Activated CD8-positive, alpha-beta memory T cell treated with anti-CD3 and anti-CD28 coated beads for 36 hours (primary cell): ENCODE results near the gene RHEX. TPM values are rescaled to one million over a fixed set of nuclear protein-coding genes. Genes with fewer than 3 reads are reported as not detected.

Source experiments
- CTCF ChIA-PET: fragments of 350-600 bp; sonication (Branson Sonifier 250); formaldehyde crosslinking; loops from one replicate; lab custom pipeline; 2021; ENCODE audit warnings: antibody characterized with exemption; lab: Charles Lee
- POLR2A ChIA-PET: fragments of 350-600 bp; sonication (Branson Sonifier 250); formaldehyde crosslinking; loops from one replicate; lab custom pipeline; 2021; ENCODE audit warnings: antibody characterized with exemption; lab: Charles Lee
- total RNA-seq, 2 experiments: library from RNA; stranded (reverse); gene quantifications; one replicate each; pipeline ENCODE4 v1.2.3, GENCODE V29; 2021

The RHEX gene
- total RNA-seq, 2 experiments from 2014 or later, result not detected

DNA sequence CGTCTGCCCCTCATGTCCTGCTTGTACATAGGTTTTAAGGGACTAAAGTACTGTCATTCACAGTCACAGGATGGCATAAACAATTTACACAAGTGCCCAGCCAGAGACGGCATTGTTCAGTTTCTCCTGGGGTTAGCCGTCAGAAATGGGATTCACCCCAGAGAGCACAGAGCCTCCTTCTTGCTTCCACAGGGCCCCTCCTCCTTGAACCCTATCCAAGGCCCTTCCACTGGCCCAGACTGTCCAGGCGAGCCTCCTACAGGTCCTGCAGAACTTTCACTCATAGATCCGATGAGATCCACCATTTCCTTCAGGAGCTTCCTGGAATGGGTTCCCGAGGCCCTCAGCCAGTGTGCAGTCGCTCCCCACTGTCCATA, 54.2 kb downstream of the RHEX start:
- ChIA-PET CTCF (interaction anchor here (0.5 to 3.4 kb wide), 9 partner anchors 8 to 326 kb away, joined by 3 to 33 read pairs (median 3); no protein-coding TSS in a partner anchor), POLR2A (no interaction called here)

DNA sequence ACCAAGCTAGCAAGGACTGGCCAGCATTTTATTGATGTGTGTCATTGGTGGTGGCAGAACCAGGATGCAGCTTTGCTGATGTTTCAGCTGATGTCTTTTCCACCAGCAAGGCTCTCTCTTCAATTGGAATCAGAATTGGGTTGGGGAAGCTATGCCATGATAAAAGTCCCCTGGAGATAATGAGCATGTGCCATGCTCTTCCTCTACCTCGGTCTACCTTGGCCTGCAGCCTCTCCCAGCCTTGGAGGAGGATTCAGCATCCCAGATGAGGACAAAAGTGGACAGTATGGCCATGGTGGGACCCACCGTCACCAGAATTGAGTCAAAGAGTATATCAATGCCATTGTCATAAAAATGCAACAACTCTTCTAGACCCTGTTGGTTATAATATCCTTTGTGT, 55.7 kb downstream of the RHEX start:
- POLR2A ChIA-PET, result no interaction called here
- CTCF ChIA-PET, result interaction anchor here (1.0 kb wide), 1 partner anchor 78 kb away, joined by 6 read pairs; no protein-coding TSS in a partner anchor

DNA sequence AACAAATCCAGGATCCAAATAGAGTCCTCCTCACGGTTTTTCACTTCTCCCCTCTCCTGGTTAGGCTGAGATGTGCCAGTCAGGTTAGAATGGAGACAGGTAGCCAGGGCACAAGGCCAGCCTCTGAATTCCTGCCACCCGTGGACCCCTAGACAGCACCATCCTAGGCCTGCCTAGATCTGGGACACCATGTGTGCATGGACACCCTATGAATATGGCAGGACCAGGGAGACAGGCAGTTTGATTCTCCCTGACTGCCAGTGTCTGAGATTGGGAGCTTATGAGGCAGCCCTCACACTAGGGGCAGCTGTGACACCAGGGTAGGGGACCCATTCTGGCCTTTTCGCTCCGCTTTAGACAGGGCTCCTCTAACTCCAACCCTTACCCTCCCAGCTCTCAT, 56.7 kb downstream of the RHEX start:
- ChIA-PET CTCF (no interaction called here), POLR2A (no interaction called here)

DNA sequence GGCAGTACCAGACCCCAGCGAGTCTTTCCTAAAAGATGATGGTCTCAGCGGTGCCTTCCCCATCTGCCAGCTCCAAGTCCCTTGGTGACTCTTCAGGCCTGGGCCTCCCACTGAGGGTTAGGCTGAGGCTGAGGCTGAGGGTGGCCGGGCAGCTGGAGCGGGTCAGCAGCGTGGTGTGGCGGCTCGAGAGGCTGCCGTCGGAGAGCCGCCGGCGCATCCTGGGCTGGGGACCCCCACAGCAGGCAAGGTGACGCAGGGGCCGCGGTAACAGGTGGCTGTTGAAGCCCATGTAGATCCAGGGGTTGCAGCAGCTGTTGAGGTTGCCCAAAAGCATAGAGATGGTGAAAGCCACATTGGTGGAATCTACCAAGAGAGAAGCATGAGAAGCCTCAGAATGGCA, 57.2 kb downstream of the RHEX start:
- ChIA-PET CTCF (no interaction called here), POLR2A (no interaction called here)

DNA sequence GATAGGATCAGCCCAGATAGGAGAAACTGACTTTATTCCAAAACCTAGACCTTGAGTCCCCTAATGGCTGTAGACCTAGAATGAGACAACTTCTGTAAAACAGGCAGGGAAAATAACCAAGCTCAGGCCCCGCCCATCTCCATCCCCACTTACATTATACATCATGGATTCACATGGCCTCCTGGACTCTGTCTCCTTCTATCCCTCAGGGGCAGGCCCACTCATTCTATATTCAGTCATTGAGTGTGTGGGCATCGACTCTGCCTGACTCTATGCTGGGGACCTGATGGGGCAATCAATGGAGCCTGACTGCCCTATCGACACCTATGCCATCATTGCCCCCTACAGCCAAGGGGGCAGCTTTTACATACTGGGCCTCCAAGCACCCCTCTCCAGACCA, 57.8 kb downstream of the RHEX start:
- CTCF ChIA-PET, result no interaction called here
- POLR2A ChIA-PET, result no interaction called here

DNA sequence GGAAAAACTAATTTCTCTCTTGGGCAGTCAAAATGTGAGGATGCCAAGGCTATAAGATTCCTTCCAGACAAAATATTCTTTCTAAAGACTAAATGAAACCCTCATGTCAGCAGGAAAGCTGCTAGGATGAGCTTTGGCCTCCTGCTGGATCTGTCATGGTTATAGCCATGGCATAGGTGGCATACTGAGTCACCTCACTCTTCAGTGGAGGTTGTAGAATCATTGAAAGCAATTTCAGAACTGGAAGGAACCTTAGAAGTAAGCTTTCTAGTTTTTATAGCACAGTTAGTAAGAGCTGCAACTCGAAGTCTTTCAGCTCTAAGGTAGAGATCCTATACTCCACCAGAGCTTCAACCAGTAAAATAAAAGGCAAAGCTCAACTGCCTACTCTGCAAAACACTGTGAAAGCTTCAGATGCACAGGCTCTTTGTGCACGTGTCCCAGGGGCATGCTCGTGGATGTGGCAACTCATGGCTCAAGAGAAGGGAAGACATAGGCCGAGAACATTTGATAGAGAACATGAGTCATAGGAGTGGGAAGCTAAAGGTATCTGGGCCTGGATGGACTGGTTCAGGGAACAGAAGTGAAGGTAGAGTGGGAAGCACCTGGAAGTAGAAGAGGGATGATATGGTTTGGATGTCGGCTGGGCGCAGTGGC, 58.4 kb downstream of the RHEX start:
- CTCF ChIA-PET, result no interaction called here

DNA sequence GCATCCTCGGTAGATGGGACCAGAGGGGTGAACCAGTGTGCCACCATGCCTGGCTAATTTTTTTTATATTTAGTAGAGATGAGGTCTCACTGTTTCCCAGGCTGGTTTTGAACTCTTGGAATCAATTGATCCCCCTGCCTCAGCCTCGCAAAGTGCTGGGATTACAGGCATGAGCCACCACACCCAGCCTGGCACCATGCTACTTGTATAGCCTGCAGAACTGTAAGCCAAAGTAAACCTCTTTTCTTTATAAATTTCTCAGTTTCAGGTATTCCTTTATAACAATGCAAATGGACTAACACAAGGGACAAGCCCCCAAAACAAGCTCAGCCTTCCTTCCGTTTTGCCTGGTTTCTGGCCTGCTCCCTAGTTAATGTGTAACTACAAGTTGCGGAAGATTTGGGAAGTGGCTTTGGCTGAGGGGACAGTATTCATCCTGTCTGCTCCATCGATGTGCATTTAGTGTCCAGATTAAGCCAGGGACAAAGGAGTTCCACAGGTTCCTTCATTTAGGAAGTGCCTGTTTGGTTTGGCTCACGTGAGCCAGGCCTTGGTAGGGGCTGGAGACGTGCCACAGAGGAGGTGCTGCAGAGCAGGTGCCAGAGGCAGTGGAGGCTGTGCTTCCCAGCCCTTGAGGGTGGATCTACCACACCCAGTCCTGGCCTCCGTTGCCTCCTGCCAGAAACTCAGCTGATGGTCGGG, 59.8 kb downstream of the RHEX start:
- ChIA-PET CTCF (no interaction called here), POLR2A (no interaction called here)

More for the DNA sequence above, 58.4 kb downstream of the RHEX start:
- POLR2A ChIA-PET, result interaction anchor here (0.6 kb wide), 1 partner anchor 793 kb away, joined by 3 read pairs; no protein-coding TSS in a partner anchor

DNA sequence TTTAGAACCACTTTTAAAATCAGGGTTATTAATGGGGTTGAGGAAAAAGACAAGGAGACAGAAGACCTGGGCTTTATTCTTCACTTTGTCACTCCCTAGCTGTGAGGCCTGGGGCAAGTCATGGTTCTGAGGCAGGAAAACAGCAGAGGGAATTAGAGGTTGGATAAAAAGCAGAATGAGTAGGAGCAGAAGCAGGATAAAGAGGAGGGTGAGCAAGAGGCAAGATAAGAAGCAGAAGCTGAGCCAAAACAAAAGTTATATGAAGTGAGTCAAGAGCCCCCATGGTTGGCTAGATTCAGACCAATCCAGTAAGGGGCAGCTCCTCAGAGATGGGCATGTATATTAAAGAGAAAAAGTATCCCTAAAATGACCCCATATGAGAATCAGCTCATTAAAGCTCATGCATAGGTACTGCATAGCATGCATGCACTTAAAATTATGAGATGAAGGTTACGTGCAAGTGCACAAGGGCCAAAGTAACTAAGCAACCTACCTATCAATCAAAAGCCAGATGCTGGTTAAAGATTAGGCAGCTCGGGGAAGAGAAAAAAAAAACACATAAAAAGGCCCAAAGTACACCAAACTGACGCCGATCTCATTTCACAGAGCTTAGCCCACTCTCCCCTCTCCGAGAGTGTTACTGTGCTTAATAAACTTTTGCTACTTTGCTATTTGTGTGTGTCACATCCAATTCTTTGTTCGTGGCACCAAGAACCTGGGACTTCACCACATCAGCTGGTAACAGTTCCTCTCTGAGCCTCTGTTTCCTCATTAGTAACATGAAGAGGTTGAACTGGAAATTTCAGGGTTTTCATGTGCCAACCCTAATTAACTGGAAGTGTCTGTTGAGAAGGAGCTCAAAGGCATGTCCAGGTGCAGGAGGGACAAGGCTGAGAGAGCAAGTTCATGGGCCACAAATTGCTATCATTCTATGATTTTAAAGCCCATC, 62.0 kb downstream of the RHEX start:
- ChIA-PET POLR2A (no interaction called here), CTCF (interaction anchor here (0.7 to 1.4 kb wide), 4 partner anchors 9 to 138 kb away, joined by 3 to 5 read pairs (median 4); no protein-coding TSS in a partner anchor)

DNA sequence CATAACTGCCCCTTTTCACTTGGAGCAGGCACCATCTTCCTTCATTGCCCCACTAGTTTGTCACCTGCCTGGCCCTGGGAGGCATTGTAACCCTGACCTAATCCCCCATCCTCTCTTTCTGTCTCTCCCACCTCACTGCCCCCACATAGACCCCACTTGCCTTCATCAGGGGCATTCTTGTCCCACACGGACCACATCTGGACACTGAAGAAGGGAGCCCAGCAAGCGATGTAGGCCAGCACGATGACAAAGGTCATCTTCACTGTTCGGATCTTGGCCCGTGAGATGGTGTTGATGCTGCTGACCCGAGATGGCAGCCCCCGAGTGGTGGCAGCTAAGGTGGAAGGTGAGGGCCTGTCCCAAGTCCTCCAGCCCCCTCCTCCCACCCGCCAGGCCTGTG, 62.8 kb downstream of the RHEX start:
- POLR2A ChIA-PET, result no interaction called here
- CTCF ChIA-PET, result interaction anchor here (1.0 to 1.4 kb wide), 2 partner anchors 132 to 138 kb away, joined by 4 read pairs; no protein-coding TSS in a partner anchor

DNA sequence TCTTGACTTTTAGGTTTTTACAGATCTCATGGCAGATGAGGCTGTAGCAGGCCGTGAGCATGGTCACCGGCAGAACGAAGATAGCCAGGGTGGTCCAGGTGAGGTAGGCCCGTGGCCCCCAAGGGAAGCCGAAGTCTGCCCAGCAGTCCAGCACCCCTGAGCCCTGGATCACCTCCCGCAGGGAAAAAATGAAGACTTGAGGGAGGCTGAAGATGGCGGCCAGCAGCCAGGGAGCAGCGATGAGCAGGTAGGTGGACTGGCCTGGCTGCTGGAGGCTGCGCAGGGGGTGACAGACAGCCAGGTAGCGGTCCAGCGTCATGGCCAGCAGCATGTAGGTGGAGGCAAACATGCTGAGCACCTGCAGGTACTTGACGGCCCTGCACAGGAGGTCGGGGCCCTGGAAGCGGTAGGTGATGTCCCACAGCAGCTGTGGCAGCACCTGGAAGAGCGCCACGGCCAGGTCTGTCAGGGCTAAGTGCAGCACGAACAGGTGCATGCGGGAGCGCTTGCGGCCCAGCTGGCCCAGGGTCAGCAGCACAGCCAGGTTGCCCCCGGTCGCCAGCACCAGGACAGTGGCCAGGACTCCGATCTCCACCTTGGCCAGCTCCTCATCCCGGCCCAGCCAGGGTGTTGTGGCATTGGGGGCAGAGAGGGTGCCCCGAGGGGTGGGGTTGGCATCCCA, 63.4 kb downstream of the RHEX start:
- CTCF ChIA-PET, result interaction anchor here (1.8 kb wide), 1 partner anchor 139 kb away, joined by 5 read pairs; no protein-coding TSS in a partner anchor

DNA sequence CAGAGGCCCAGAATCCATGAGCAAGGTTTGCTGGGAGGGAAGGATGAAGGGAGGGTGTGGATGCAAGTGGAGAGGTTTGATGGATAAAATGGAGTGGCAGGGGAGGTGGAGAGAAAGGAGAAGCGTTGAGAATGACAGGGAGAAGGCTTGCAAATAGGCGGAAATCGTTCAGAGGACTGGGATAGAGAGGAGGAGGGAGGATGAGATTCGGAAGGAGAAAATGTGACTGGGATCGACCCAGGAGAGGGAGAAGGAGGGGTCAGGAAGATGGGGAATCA, 63.8 kb downstream of the RHEX start:
- POLR2A ChIA-PET, result no interaction called here
- CTCF ChIA-PET, result interaction anchor here (0.6 to 1.8 kb wide), 2 partner anchors 20 to 140 kb away, joined by 3 to 5 read pairs; no protein-coding TSS in a partner anchor

More for the DNA sequence above, 63.4 kb downstream of the RHEX start:
- POLR2A ChIA-PET, result no interaction called here

DNA sequence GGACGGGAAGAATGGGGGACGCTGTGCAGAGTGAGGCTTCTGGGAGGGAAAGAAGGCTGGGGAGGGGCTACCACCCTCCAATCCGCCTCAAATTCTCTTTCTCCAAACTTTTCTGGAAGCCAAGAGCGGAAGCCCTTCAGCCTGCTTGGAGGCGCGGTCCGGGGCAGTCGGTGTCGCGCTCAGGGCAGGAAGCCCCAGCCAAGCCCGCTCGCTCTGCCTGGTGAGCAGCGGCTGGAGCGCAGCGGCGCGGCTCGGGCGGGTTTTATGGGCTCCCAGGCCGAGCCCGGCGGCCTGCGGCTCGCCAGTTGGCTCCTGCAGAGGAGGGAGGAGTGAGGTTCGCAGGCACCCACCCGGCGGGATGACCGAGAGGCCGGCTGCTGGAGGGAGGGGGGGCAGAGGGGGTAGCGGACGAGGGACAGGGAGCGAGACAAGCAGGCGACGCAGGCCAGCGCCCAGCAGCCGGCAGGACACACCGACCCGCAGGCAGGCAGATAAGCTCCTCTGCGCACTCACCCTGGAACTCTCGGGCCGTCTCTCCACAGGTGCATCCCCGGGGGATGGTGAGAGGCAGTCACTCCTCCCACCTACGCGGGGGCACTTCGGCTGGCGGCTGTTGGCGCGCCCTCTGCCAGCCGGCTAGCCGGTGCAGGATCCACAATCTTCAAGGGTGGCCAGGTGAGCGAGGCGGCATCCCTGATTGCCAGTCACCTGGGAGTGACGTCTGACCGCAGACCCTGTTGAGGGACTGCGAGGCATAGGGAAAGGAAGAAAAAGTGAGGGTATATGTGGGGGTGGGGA, 64.4 kb downstream of the RHEX start, which contains the start of gene AVPR1B:
TSS of gene AVPR1B (minus strand) at position 238 of the 798 bp plus-strand sequence. CDS start 498 bp downstream, outside the sequence.
- CTCF ChIA-PET, result interaction anchor here (0.5 to 1.8 kb wide), 3 partner anchors 21 to 306 kb away, joined by 3 to 5 read pairs (median 3); no protein-coding TSS in a partner anchor

DNA sequence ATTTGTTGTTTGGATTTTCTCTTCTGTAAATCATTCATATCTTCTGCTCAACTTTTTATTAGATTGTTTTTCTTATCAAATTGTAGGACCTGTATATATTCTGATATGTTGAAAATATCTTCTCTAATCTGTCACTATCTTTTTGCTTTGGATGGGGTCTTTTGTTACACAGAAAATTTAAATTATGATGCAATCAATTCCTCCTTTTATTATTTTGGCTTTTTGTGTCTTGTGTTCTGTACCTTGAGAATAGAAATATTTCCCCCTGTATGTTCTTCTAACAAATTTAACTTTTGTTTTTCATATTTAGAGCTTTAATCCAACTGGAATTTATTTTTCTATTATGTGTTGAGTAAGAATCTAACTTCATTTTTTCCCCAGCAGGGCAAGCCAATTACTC, 67.4 kb downstream of the RHEX start:
- ChIA-PET POLR2A (no interaction called here), CTCF (no interaction called here)

More for the DNA sequence above, 64.4 kb downstream of the RHEX start, which contains the start of gene AVPR1B:
- POLR2A ChIA-PET, result no interaction called here

DNA sequence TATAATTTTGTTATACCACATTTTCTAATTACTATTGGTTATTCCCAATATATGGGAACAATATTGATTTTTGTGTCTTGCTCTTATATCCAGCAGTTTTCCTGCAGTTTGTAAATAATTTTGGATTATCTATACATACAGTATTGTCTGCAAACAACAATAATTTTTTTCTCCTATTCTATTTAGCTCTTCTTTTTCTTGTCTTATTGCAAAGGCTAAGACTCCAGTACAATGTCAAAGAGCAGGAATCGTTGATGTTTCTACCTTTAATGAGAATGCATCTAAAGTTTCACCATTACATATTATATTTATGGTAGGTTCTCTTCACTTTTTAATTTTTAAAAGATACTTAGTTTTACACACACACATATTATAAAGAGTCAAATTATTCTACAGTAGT, 68.3 kb downstream of the RHEX start:
- ChIA-PET POLR2A (no interaction called here), CTCF (no interaction called here)

DNA sequence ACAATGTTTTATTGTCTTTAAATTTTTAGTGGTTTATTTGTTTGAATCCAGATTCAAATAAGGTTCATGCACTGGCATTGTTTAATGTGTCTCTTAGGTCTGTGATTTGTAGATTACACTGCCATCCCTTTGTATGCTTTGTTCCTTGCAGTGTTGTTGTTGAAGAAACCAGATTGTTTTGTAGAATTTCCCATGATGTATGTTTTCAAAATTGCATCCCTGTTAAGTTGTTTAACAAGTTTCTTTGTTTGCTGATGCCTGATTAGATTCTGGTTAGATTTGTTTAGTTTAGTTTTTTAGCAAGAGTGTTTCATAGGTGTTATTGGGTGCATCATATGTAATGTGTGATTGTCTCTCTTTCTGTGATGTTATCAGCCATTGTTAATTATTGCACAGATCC, 69.7 kb downstream of the RHEX start:
- ChIA-PET POLR2A (no interaction called here), CTCF (no interaction called here)

DNA sequence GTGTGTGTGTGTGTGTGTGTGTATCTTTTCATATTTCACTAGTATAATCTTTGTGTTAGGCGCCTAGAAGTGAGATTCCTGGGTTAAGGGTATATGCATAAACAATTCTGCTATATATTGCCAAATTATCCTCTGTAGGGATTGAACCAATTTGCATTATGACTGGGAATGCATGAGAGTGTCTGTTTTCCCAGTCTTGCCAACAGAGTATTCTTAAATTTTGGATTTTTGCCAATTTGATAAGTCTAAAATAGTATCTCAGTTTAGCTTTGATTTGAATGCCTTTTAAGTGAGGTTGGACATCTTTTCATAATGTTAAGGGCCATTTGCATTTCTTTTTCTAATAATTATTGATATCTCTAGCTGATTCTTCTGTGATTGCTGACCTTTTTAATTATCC, 72.4 kb downstream of the RHEX start:
- ChIA-PET POLR2A (no interaction called here), CTCF (no interaction called here)

DNA sequence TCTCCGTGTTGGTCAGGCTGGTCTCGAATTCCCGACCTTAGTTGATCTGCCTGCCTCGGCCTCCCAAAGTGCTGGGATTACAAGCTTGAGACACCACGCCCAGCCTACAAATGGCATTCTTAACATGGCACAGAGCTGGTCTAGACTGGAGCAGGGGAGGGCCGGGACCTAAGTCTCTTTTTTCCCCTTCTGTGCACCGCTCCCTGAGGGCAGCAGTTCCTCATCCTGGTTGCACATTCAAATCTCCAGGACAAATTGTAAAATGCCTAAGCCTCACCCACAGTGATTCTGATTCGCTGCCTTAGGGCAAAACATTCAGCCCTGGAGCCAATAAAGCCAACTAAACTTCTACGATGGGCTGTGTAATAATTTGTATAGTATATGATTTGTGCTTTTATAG, 74.4 kb downstream of the RHEX start:
- ChIA-PET CTCF (no interaction called here), POLR2A (no interaction called here)

DNA sequence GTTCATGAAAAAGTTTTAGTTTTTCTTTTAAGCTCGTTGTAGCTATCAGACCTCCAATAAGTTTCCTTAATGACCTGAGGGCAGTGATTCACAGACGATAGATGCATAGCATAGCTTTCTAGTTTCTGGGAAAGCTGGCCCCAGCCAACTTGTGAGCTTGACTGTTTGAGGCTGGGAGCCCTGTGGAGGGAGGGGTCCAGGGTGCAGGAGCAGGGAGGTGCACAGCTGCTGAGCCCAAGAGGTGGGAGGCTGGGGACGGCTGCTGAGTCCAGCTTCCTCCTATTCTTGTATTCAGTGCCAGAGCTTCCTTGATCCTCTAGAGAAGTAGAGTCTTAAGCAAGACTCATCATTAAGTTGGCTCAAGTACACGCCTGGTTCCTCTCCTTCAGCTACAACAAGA, 75.2 kb downstream of the RHEX start:
- ChIA-PET CTCF (no interaction called here), POLR2A (no interaction called here)
